Measurements from ENCODE around the gene PTPRJ. TPM values are rescaled to one million over a fixed set of nuclear protein-coding genes. Genes with fewer than 3 reads are reported as not detected.

The PTPRJ gene
- total RNA-seq, 1 experiment from 2014 or later: 0.30 TPM

GRCh38 chr11:48047616-48048015 lies 67.3 kb downstream of the PTPRJ start:
- no peak for DNase-seq (ENCODE audit: unreplicated experiment)
- Mint-ChIP-seq H3K27ac (ENCODE audit: low read depth, unreplicated experiment) (no peak overlapping the region), H3K4me3 (ENCODE audit: unreplicated experiment) (no peak overlapping the region), H3K9me3 (ENCODE audit: unreplicated experiment) (no peaks in the 10 kb centered on the region), H3K27me3 (ENCODE audit: insufficient read depth, unreplicated experiment) (no peaks in the 10 kb centered on the region), H3K36me3 (ENCODE audit: insufficient read depth, unreplicated experiment) (no peaks in the 10 kb centered on the region), H3K4me1 (ENCODE audit: insufficient read depth, unreplicated experiment) (peaks cover 2% of the 10 kb centered on the region)
- intact Hi-C loops (cut with micrococcal nuclease): loop anchor here (10.0 kb wide), 1 partner anchor 63 kb away; the partner anchor contains the start of gene PTPRJ
- TF ChIP-seq CTCF (IDR thresholded peaks at IDR 0.05; ENCODE audit: unreplicated experiment): no peak
- no TSS peak for BruUV-seq (replicated peaks)
- ChIA-PET CTCF (no interaction called here), POLR2A (no interaction called here)

DNA sequence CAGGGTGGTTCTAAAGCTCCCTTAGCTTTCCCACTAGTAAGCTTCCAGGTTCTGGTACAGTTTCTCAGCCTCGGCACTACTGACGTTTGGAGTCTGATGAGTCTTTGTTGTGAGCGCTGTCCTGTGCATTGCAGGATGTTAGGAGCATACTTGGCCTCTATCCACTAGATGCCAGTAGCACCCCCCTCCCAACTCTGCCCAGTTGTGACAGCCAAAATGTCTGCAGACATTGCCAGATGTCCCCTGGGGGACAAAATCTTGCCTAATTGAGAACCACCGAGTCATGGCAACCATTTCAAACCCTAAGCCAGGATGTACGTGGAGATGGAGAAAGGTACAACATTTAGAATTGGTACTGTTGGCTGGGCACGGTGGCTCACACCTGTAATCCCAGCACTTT lies 68.7 kb downstream of the PTPRJ start:
- intact Hi-C loops (cut with micrococcal nuclease): loop anchor here (10.0 kb wide), 1 partner anchor 64 kb away; the partner anchor contains the start of gene PTPRJ
- no peak overlapping the region for H3K27ac Mint-ChIP-seq (ENCODE audit: low read depth, unreplicated experiment)
- no TSS peak for BruUV-seq (replicated peaks)

GRCh38 chr11:48050304-48050703 lies 69.9 kb downstream of the PTPRJ start:
- Mint-ChIP-seq H3K36me3 (ENCODE audit: insufficient read depth, unreplicated experiment) (no peaks in the 10 kb centered on the region), H3K27ac (ENCODE audit: low read depth, unreplicated experiment) (no peak overlapping the region), H3K4me1 (ENCODE audit: insufficient read depth, unreplicated experiment) (no peaks in the 10 kb centered on the region), H3K27me3 (ENCODE audit: insufficient read depth, unreplicated experiment) (no peaks in the 10 kb centered on the region), H3K4me3 (ENCODE audit: unreplicated experiment) (no peak overlapping the region), H3K9me3 (ENCODE audit: unreplicated experiment) (no peaks in the 10 kb centered on the region)
- CTCF ChIA-PET: interaction anchor here (0.7 kb wide), 1 partner anchor 59 kb away, joined by 3 read pairs; no protein-coding TSS in a partner anchor
- BruUV-seq (replicated peaks): no TSS peak
- no peak for TF ChIP-seq CTCF (IDR thresholded peaks at IDR 0.05; ENCODE audit: unreplicated experiment)
- intact Hi-C loops (cut with micrococcal nuclease): no loop called here
- no peak for DNase-seq (ENCODE audit: unreplicated experiment)
- POLR2A ChIA-PET: no interaction called here

More for the DNA sequence above, 68.7 kb downstream of the PTPRJ start:
- Mint-ChIP-seq H3K27me3 (ENCODE audit: insufficient read depth, unreplicated experiment) (no peaks in the 10 kb centered on the region), H3K4me1 (ENCODE audit: insufficient read depth, unreplicated experiment) (no peaks in the 10 kb centered on the region), H3K4me3 (ENCODE audit: unreplicated experiment) (no peak overlapping the region), H3K9me3 (ENCODE audit: unreplicated experiment) (no peaks in the 10 kb centered on the region), H3K36me3 (ENCODE audit: insufficient read depth, unreplicated experiment) (no peaks in the 10 kb centered on the region)
- no peak for TF ChIP-seq CTCF (IDR thresholded peaks at IDR 0.05; ENCODE audit: unreplicated experiment)
- ChIA-PET CTCF (no interaction called here), POLR2A (no interaction called here)
- no peak for DNase-seq (ENCODE audit: unreplicated experiment)

DNA sequence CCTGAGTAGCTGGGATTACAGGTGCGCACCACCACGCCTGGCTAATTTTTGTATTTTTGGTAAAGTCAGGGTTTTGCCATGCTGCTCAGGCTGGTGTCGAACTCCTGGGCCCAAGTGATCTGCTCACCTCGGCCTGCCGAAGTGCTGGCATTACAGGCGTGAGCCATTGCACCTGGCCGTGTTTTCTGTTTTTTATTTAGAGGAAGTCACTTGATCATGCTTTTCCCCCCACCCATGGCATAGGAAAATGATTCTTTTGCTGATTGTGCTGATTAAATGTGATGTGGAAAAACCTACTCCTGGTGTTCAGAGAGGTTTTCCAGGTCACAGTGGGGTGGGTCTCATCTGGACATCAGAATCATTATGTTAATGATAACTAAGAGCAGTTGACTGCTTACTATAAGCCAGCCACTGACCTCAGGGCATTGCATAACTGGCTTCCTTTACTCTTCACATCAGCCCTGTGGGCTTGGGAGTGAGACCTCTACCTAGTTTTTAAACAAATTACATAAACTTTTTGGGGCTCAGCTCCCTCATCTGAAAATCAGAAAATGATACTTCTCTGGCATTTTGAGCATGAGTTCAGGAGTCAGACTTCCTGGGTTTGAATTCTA lies 71.0 kb downstream of the PTPRJ start:
- H3K27ac Mint-ChIP-seq (ENCODE audit: low read depth, unreplicated experiment): no peak overlapping the region
- no peak for DNase-seq (ENCODE audit: unreplicated experiment)

More for the DNA sequence above, 71.0 kb downstream of the PTPRJ start:
- H3K4me3 Mint-ChIP-seq (ENCODE audit: unreplicated experiment): no peak overlapping the region
- CTCF ChIA-PET: interaction anchor here (0.9 kb wide), 1 partner anchor 9 kb away, joined by 3 read pairs; no protein-coding TSS in a partner anchor
- no TSS peak for BruUV-seq (replicated peaks)
- H3K27me3 Mint-ChIP-seq (ENCODE audit: insufficient read depth, unreplicated experiment): no peaks in the 10 kb centered on the region
- intact Hi-C loops (cut with micrococcal nuclease): no loop called here
- no peaks in the 10 kb centered on the region for H3K4me1 Mint-ChIP-seq (ENCODE audit: insufficient read depth, unreplicated experiment)
- H3K36me3 Mint-ChIP-seq (ENCODE audit: insufficient read depth, unreplicated experiment): no peaks in the 10 kb centered on the region
- H3K9me3 Mint-ChIP-seq (ENCODE audit: unreplicated experiment): no peaks in the 10 kb centered on the region
- POLR2A ChIA-PET: interaction anchor here (1.1 kb wide), 1 partner anchor 8 kb away, joined by 3 read pairs; no protein-coding TSS in a partner anchor
- TF ChIP-seq CTCF (IDR thresholded peaks at IDR 0.05; ENCODE audit: unreplicated experiment): no peak

Measured in MCF 10A (cell line).